ENCODE data around the gene IRAK1. TPM values are rescaled to one million over a fixed set of nuclear protein-coding genes. Genes with fewer than 3 reads are reported as not detected.

Gene IRAK1
- total RNA-seq, 8 experiments from 2014 or later = 2.7 to 52.9 (median 21.7) TPM

GRCh38 chrX:154049209-154050112, 29.8 kb upstream of the IRAK1 start:
- Histone ChIP-seq H3K4me1 (replicated peaks in 1 of 2) (peaks cover 0 to 16% of the 10 kb centered on the region in 2 donors), H3K27ac (peak overlapping the region in 1 of 2 donors; percentile 30), H3K4me3 (no peak overlapping the region)
- no peak for ATAC-seq (replicated peaks in 6 of 8)
- in situ Hi-C loops (cut with MboI; ENCODE audit: low pct_unique_long_range_greater_than_20kb in 2 of 9, low sequenced_read_pairs in 9 of 9, unreplicated experiment in 9 of 9) = no loop called here
- 0 to 100% (median 43%) methylated on average over 1 to 12 of the region's 13 CpGs; no CpG with 5 or more reads in 6 of the 10 experiments for WGBS, 10 experiments

GRCh38 chrX:154048398-154048797, 28.7 kb upstream of the IRAK1 start:
- no peak for ATAC-seq (replicated peaks in 6 of 8)
- Histone ChIP-seq H3K4me3 (no peak overlapping the region), H3K4me1 (replicated peaks in 1 of 2) (peaks cover under 1 to 20% of the 10 kb centered on the region in 2 donors), H3K27ac (peak overlapping the region in 1 of 2 donors; percentile 33)
- in situ Hi-C loops (cut with MboI; ENCODE audit: low pct_unique_long_range_greater_than_20kb in 2 of 9, low sequenced_read_pairs in 9 of 9, unreplicated experiment in 9 of 9) = no loop called here
- WGBS, 10 experiments = 79% methylated on average over 9 of the region's 11 CpGs; no CpG with 5 or more reads in 9 of the 10 experiments

DNA sequence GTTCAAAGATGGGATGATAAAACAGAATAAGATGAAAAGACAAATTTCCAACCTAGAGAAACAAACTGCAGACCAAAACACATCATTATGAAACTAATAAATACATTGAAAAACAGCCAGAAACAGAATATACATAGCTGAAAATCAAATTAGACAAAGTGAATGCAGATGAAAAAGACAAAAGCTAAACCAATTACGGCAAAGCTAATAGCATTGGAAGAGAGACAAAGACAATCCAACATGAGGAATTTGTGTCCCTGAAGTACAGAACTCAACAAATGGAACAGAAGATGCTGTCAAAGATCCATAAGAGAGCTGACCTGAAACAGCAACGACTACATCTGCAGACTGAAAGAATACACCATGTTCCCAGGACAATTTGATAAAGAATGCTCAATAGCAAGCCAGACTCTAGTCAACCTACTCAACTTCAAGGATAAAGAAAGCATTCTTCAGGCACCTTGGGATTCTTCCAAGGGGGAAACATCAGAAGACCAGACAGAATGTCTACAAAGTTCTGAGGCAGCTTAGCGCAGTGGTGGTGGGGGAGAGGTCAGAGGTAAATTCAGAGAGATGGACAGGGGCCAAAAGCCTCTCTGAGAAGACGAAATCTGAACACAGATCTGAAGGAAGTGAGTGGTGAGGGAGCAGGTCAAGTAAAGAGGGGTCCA, 27.4 kb upstream of the IRAK1 start:
- H3K4me3 ChIP-seq = no peak overlapping the region
- WGBS, 10 experiments = 0 to 100% (median 59%) methylated on average over 1 to 4 of the region's 4 CpGs; no CpG with 5 or more reads in 3 of the 10 experiments
- H3K4me1 ChIP-seq (replicated peaks in 1 of 2) = peaks cover 5 to 33% of the 10 kb centered on the region in 2 donors
- H3K27ac ChIP-seq = no peak overlapping the region
- ATAC-seq (replicated peaks in 6 of 8) = peak in 1 of 8 experiments; percentile 4
- in situ Hi-C loops (cut with MboI; ENCODE audit: low pct_unique_long_range_greater_than_20kb in 2 of 9, low sequenced_read_pairs in 9 of 9, unreplicated experiment in 9 of 9) = no loop called here

GRCh38 chrX:154046031-154046781, 26.5 kb upstream of the IRAK1 start:
- Histone ChIP-seq H3K4me3 (no peak overlapping the region), H3K27ac (peak overlapping the region in 1 of 2 donors; percentile 14), H3K4me1 (replicated peaks in 1 of 2) (peaks cover 12 to 41% of the 10 kb centered on the region in 2 donors)
- 0 to 60% (median 34%) methylated on average over 1 to 10 of the region's 10 CpGs; no CpG with 5 or more reads in 4 of the 10 experiments for WGBS, 10 experiments
- in situ Hi-C loops (cut with MboI; ENCODE audit: low pct_unique_long_range_greater_than_20kb in 2 of 9, low sequenced_read_pairs in 9 of 9, unreplicated experiment in 9 of 9) = no loop called here
- peak in 7 of 8 experiments; percentile 22 to 80 (median 69) for ATAC-seq (replicated peaks in 6 of 8)

DNA sequence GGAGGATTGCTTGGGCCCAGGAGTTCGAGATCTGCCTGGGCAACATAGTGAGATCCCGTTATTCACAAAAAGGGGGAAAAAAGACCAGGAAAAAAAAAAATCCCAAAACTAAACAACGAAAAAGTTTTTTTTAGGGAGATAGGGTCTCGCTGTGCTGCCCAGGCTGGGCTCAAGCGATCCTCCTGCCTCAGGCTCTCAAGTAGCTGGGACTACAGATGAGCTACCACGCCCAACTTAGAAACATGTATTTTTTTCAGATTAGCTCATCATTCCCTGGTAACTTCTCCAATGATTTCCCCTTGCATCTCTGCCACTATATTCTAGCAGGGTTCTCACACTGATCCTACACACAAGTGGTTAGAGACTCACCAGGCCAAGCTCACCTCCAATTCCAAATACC, 24.4 kb upstream of the IRAK1 start:
- Histone ChIP-seq H3K4me1 (replicated peaks in 1 of 2) (peaks cover 12 to 38% of the 10 kb centered on the region in 2 donors), H3K27ac (no peak overlapping the region), H3K4me3 (no peak overlapping the region)
- 75 to 100% (median 93%) methylated on average over 1 to 4 of the region's 6 CpGs; no CpG with 5 or more reads in 6 of the 10 experiments for WGBS, 10 experiments
- in situ Hi-C loops (cut with MboI; ENCODE audit: low pct_unique_long_range_greater_than_20kb in 2 of 9, low sequenced_read_pairs in 9 of 9, unreplicated experiment in 9 of 9) = no loop called here
- no peak for ATAC-seq (replicated peaks in 6 of 8)

DNA sequence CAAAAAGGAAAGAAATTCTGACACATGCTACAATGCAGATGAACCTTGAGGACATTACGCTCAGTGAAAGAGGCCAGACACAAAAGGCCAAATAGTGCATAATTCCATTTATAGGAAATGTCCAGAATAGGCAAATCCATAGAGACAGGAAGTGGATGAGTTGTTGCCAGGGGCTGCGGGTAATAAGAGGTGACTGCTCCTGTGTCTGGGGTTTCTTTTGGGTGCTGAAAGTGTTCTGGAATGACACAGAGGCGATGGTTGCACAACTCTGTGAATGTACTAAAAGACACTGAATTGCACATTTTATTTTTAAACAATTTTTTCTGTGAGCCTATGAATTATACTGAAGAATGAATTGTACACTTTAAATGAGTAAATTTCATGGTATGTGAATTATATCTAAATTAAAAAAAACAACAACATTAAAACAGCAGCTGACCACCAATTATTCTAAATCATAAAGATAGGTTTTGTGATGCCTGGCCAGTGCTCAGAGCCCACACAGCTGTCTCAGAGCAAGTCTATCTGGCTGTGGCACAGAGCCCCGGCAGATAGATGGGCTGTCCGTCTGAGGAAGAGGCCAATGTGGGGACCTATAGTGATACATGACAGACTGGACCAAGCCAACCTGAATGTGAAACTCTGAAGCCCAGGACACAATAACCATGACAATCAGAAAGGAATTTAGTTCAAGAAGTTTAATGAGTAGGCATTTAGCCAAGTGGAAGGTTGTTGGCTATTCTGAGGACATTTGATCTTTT, 23.5 kb upstream of the IRAK1 start:
- Histone ChIP-seq H3K27ac (no peak overlapping the region), H3K4me1 (replicated peaks in 1 of 2) (peaks cover 12 to 31% of the 10 kb centered on the region in 2 donors), H3K4me3 (no peak overlapping the region)
- in situ Hi-C loops (cut with MboI; ENCODE audit: low pct_unique_long_range_greater_than_20kb in 2 of 9, low sequenced_read_pairs in 9 of 9, unreplicated experiment in 9 of 9) = no loop called here
- ATAC-seq (replicated peaks in 6 of 8) = peak in 6 of 8 experiments; percentile 33 to 63 (median 48)
- WGBS, 10 experiments = 45 to 100% (median 64%) methylated on average over 1 to 5 of the region's 5 CpGs; no CpG with 5 or more reads in 6 of the 10 experiments

- 42 to 100% (median 93%) methylated on average over 1 to 9 of the region's 13 CpGs; no CpG with 5 or more reads in 5 of the 10 experiments for WGBS, 10 experiments
- ATAC-seq (replicated peaks in 6 of 8) = no peak
- Histone ChIP-seq H3K4me3 (no peak overlapping the region), H3K4me1 (replicated peaks in 1 of 2) (peaks cover 12 to 25% of the 10 kb centered on the region in 2 donors), H3K27ac (no peak overlapping the region)
- in situ Hi-C loops (cut with MboI; ENCODE audit: low pct_unique_long_range_greater_than_20kb in 2 of 9, low sequenced_read_pairs in 9 of 9, unreplicated experiment in 9 of 9) = no loop called here
These were observed 21.2 kb upstream of the IRAK1 start for GRCh38 chrX:154040863-154041262.

DNA sequence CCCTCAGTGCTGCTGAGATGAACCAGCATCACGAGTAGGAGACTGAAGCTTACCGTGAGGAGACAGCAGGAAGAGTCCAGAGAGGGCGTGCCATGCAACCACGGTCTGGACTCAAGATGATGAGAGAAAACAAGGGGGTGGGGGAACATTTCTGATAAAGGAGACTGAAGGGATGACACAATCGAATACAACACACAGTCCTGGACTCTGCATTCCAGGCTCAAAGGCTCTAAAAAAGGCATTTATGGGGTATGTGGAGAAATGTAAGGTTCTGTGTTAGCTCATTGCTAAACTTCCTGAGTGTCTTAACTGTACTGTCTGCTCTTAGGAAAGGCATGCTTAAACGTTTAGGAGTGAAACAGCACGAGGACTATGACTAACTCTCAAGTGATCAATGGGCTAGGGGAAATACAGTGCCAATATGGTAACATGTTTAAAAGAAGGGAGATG, 20.6 kb upstream of the IRAK1 start:
- no peak overlapping the region for H3K27ac ChIP-seq
- peak in 3 of 8 experiments; percentile 18 to 74 (median 63) for ATAC-seq (replicated peaks in 6 of 8)
- peaks cover 12 to 25% of the 10 kb centered on the region in 2 donors for H3K4me1 ChIP-seq (replicated peaks in 1 of 2)
- no peak overlapping the region for H3K4me3 ChIP-seq
- 0 to 100% (median 63%) methylated on average over 1 to 7 of the region's 7 CpGs; no CpG with 5 or more reads in 2 of the 10 experiments for WGBS, 10 experiments
- in situ Hi-C loops (cut with MboI; ENCODE audit: low pct_unique_long_range_greater_than_20kb in 2 of 9, low sequenced_read_pairs in 9 of 9, unreplicated experiment in 9 of 9) = no loop called here

GRCh38 chrX:154039577-154039976, 19.9 kb upstream of the IRAK1 start:
- no peak for ATAC-seq (replicated peaks in 6 of 8)
- WGBS, 10 experiments = 80% methylated on average over 1 of the region's 11 CpGs; no CpG with 5 or more reads in 9 of the 10 experiments
- in situ Hi-C loops (cut with MboI; ENCODE audit: low pct_unique_long_range_greater_than_20kb in 2 of 9, low sequenced_read_pairs in 9 of 9, unreplicated experiment in 9 of 9) = no loop called here

GRCh38 chrX:154038656-154039055, 19.0 kb upstream of the IRAK1 start:
- Histone ChIP-seq H3K4me3 (no peak overlapping the region), H3K4me1 (replicated peaks in 1 of 2) (peaks cover 12 to 24% of the 10 kb centered on the region in 2 donors), H3K27ac (no peak overlapping the region)
- 18 to 80% methylated on average over 1 to 4 of the region's 5 CpGs; no CpG with 5 or more reads in 8 of the 10 experiments for WGBS, 10 experiments
- no peak for ATAC-seq (replicated peaks in 6 of 8)
- in situ Hi-C loops (cut with MboI; ENCODE audit: low pct_unique_long_range_greater_than_20kb in 2 of 9, low sequenced_read_pairs in 9 of 9, unreplicated experiment in 9 of 9) = no loop called here

More at GRCh38 chrX:154039577-154039976, 19.9 kb upstream of the IRAK1 start:
- H3K4me1 ChIP-seq (replicated peaks in 1 of 2) = peaks cover 12 to 25% of the 10 kb centered on the region in 2 donors
- H3K4me3 ChIP-seq = no peak overlapping the region
- no peak overlapping the region for H3K27ac ChIP-seq

- Histone ChIP-seq H3K27ac (no peak overlapping the region), H3K4me1 (replicated peaks in 1 of 2) (peaks cover 8 to 15% of the 10 kb centered on the region in 2 donors), H3K4me3 (no peak overlapping the region)
- in situ Hi-C loops (cut with MboI; ENCODE audit: low pct_unique_long_range_greater_than_20kb in 2 of 9, low sequenced_read_pairs in 9 of 9, unreplicated experiment in 9 of 9) = no loop called here
- no peak for ATAC-seq (replicated peaks in 6 of 8)
- 58 to 100% (median 77%) methylated on average over 1 to 4 of the region's 5 CpGs; no CpG with 5 or more reads in 6 of the 10 experiments for WGBS, 10 experiments
These were observed 18.1 kb upstream of the IRAK1 start for GRCh38 chrX:154037754-154038153.

DNA sequence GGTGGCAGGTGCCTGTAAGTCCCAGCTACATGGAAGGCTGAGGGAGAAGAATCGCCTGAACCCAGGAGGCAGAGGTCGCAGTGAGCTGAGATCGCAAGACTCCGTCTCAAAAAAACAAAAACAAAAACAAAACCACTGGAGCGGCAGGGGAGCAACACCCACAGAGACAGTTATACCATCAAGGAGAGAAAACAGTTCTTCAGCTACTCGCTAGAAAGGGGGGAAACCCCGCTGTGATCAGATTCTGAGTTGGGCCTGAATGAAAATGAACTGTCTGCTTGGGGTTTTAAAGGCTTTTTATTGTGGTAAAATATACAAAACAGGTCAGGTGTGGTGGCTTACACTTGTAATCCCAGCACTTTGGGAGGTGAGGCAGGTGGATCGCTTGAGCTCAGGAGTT, 16.8 kb upstream of the IRAK1 start:
- WGBS, 10 experiments = 48 to 88% (median 86%) methylated on average over 2 to 5 of the region's 8 CpGs; no CpG with 5 or more reads in 7 of the 10 experiments
- peaks cover 2 to 3% of the 10 kb centered on the region in 2 donors for H3K4me1 ChIP-seq (replicated peaks in 1 of 2)
- H3K4me3 ChIP-seq = no peak overlapping the region
- no peak for ATAC-seq (replicated peaks in 6 of 8)
- no peak overlapping the region for H3K27ac ChIP-seq
- in situ Hi-C loops (cut with MboI; ENCODE audit: low pct_unique_long_range_greater_than_20kb in 2 of 9, low sequenced_read_pairs in 9 of 9, unreplicated experiment in 9 of 9) = no loop called here
